NT2/D1 (cell line): Measurements from ENCODE around the gene MX2.

Experiments used
- SUZ12 ChIP-seq: IDR thresholded peaks from 2 replicates; pipeline ENCODE4 v1.6.1; 2011; ENCODE audit not compliant: insufficient read length, insufficient read depth; ENCODE audit errors: extremely low read depth
- YY1 ChIP-seq: IDR thresholded peaks from 2 replicates; pipeline ENCODE4 v1.6.1; 2011; ENCODE audit not compliant: insufficient read length, insufficient read depth
- ZNF274 ChIP-seq: IDR thresholded peaks from 2 replicates; pipeline ENCODE4 v1.6.1; 2011; ENCODE audit warnings: mild to moderate bottlenecking, low read depth, low read length

DNA sequence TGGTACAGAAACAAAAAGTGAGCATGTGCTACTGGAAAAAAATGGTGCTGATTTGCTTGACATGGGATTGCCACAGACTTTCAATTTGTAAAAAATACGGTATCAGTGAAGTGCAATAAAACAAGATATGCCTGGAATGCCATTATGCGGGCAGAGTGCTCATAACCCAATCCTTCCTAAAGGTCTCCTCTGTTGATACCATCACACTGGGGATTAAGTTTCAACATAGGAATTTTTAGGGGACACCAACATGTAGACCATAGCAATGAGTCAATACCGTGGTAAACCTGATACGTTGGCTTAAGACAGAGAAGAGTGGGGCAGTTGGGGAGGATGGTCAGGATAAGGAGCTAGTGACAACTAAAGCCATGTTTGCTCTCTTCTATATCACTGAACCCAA lies 84.8 kb downstream of the MX2 start:
- TF ChIP-seq YY1 (no peak), SUZ12 (no peak), ZNF274 (no peak)
